ENCODE measurements around the gene HIPK2.

GRCh38 chr7:139562491-139562890 is 215.3 kb downstream of the HIPK2 start:
- TF ChIP-seq LEF1 (IDR thresholded peaks at IDR 0.05; ENCODE audit: borderline replicate concordance) = no peak
- TF ChIP-seq SP1 (IDR thresholded peaks at IDR 0.05) = no peak
- TF ChIP-seq HDGF (IDR thresholded peaks at IDR 0.05; ENCODE audit: borderline replicate concordance) = no peak
- TF ChIP-seq FOXA1 (IDR thresholded peaks at IDR 0.05) = no peak
- TF ChIP-seq ELF4 (IDR thresholded peaks at IDR 0.05) = no peak
- TF ChIP-seq FOXM1 (IDR thresholded peaks at IDR 0.05; ENCODE audit: borderline replicate concordance) = no peak
- TF ChIP-seq ZNF384 (IDR thresholded peaks at IDR 0.05) = no peak
- no peak for TF ChIP-seq TARDBP (IDR thresholded peaks at IDR 0.05)
- no peak for TF ChIP-seq L3MBTL2 (conservative IDR thresholded peaks at IDR 0.05)
- no peak for TF ChIP-seq BHLHE40 (IDR thresholded peaks at IDR 0.05; ENCODE audit: borderline replicate concordance)
- TF ChIP-seq SUZ12 (IDR thresholded peaks at IDR 0.05) = no peak
- TF ChIP-seq, protein P1, sequence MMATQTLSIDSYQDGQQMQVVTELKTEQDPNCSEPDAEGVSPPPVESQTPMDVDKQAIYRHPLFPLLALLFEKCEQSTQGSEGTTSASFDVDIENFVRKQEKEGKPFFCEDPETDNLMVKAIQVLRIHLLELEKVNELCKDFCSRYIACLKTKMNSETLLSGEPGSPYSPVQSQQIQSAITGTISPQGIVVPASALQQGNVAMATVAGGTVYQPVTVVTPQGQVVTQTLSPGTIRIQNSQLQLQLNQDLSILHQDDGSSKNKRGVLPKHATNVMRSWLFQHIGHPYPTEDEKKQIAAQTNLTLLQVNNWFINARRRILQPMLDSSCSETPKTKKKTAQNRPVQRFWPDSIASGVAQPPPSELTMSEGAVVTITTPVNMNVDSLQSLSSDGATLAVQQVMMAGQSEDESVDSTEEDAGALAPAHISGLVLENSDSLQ (IDR thresholded peaks at IDR 0.05) = no peak
- no peak for TF ChIP-seq NFRKB (IDR thresholded peaks at IDR 0.05)
- no peak for TF ChIP-seq ARNT (IDR thresholded peaks at IDR 0.05)

Measured in HEK293T (cell line).